TTC549 (cell line): ENCODE data around the gene CXCL17.

Experiments used
- FAIRE-seq: peaks from 2 replicates; lab custom pipeline; 2012; peaks lifted over from hg19 to GRCh38; lab: Jason Lieb, UNC

The CXCL17 gene

DNA sequence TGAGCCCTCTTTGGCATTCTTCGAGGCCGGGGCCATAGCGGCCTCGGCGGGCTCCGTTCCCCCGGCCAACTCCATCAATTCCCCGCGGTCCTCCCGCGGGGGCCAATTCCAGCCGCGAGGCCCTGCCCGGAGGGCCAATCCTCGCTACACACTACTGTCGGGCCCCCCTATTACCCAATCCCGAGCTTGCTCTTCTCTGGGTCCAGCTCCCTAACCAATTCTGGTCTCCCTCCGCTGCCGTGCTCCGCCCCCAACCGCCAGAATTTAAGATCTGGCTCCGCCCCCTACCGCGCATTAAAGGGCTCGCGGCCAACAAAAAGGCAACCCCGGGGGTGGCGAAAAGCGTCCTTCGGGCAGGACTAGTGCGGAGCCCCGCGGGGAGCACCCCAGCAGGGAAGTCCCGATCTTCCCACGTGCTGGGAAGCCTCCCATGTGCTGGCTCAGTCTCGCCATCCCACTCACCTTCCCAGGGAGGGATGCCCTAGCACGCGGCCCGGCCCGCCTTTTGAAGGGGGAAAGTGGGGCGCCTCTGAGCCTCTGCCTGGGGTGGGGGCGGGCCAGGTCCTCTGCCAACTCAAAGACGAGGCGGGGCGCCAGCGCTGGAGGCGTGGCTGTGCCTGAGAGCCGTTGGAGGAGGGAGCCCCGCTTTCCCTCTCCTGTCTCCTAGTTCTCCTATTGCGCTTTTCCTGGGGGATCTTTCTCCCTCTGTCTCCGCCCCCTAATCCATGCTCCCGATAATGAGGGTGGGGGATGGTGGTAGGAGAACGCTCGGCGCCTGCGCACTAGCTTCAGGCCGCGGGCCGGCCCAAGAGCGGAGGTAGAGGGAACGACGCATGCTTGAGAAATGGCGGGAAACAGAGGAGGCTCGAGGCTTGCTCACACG is 19.0 kb downstream of the CXCL17 start:
- no peak for FAIRE-seq

GRCh38 chr19:42422901-42423461 is 19.8 kb downstream of the CXCL17 start:
- FAIRE-seq: no peak

- no peak for FAIRE-seq
These were observed 20.4 kb downstream of the CXCL17 start for GRCh38 chr19:42422092-42422900.

DNA sequence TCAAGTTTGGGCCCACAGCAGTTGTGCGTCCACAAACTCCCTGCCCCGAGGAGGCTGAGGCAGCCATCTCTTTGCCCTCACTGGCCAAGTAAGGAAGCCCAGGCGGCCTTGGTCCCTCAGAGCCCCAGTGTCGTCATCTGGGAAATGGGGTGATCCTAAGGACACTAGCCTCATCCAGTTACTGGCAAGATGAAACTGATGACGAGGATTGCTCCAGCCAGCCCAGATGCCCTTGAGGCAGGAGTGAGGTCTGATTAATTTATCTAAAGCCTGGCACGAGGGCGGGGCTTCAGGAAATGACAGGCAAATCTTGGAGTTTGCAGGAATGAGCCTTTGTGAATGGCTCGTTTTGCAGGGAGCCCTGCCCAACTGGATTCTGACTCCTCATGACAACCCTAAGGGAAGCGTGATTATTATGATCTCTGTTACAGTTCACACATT is 21.1 kb downstream of the CXCL17 start:
- FAIRE-seq: no peak

DNA sequence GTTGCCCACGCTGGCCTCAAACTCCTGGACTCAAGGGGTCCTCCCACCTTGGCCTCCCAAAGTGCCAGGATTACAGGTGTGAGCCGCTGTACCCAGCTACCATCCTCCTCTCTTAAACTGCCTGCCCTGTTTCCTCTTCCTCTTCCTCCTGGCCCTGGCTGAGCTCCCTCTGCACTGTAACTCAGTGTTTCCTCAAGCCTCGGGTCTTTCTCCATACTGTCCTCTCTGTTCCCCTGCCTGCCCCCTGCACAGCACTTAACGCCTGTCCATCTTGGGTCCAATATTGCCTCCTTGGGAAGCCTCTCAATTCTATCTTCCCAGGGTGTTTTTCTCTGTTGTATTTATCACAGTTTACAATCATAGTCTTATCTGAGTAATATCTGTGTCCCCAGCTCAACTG is 21.6 kb downstream of the CXCL17 start:
- FAIRE-seq: no peak

DNA sequence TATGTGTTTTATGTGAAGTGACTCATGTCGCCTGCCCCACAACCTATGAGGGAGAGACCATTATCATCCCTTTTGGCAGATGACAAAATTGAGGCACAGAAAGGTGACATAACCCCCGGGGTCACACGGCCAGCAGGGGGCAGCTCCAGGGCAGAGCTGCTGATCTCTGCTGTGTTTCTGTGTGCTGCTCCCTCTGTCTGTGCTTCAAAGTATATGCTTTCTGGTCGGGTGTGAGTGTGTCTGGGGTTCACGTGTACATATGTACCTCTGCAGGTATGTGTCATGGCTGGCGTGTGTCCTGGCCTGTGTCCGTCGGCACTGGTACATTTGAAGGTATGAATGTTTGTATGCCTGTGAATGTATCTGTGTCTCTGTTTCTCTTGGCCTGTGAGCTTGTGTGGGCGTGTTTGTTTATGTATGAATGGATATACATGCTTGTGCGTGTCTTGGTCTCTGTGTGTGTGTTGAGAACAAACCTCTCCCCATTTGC is 22.6 kb downstream of the CXCL17 start:
- no peak for FAIRE-seq

DNA sequence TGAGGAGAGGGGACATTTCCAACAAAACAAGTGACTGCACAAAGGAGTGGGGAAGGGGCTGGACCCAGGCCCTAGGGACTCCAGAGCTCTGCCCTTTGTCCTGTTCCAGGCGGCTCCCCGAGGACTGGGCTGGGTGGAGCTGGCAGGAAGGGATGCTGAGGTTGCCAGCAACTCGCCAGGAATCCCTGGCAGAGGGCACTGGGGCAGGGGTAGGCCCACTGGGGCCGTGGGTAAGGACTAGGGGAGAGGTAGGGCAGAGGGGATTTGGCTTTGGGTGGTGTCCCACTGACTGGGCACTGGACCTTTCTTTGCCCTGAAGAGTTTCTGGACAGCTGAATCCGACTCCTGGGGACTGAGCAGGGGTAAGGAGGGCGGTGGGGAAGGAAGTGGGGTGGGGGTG is 23.4 kb downstream of the CXCL17 start:
- no peak for FAIRE-seq

GRCh38 chr19:42412661-42413076 is 30.1 kb downstream of the CXCL17 start:
- FAIRE-seq: no peak

DNA sequence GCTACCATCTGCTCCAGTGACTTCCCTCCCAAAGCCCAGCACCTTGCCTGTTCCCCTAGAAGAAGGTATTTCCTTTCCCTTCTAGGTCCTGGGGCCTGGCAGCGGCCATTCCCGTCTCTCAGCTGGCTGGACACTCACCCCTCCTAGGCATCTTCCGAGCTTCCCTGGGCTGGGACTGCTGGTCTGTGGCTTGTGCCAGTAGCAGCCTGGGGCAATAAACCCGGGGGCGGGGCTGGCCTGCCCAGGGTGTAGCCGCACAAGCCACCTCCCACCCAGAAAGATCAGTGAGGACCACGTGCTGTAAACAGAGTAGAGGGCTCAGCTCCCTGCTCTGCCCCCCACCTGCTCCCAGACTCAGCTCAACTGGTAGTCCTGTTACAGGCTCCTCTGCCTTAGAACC is 30.5 kb downstream of the CXCL17 start:
- no peak for FAIRE-seq

- no peak for FAIRE-seq
These were observed 31.1 kb downstream of the CXCL17 start for GRCh38 chr19:42411581-42412178.

DNA sequence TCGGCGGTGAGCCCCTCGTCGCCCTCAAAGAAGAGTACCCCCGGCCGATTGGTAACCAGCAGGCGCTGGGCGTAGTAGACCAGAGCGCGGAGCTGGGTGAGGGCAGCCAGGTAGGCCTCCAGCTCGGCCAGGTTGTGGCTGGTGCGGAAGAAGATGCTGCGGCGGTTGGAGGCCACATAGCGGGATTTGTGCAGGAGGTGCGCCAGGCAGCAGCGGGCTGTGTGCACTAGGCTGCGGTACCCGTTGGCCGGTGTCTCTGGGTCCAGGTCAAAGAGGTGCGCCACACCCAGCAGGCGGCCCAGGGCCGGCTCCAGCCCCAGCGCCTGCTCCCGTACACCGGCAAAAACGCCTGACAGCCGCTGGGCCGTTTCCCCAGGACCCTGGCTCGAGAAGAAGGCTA is 32.4 kb downstream of the CXCL17 start:
- no peak for FAIRE-seq

- no peak for FAIRE-seq
These were observed 33.3 kb downstream of the CXCL17 start for GRCh38 chr19:42409477-42409876.

- no peak for FAIRE-seq
These were observed 35.0 kb downstream of the CXCL17 start for GRCh38 chr19:42407816-42408175.

DNA sequence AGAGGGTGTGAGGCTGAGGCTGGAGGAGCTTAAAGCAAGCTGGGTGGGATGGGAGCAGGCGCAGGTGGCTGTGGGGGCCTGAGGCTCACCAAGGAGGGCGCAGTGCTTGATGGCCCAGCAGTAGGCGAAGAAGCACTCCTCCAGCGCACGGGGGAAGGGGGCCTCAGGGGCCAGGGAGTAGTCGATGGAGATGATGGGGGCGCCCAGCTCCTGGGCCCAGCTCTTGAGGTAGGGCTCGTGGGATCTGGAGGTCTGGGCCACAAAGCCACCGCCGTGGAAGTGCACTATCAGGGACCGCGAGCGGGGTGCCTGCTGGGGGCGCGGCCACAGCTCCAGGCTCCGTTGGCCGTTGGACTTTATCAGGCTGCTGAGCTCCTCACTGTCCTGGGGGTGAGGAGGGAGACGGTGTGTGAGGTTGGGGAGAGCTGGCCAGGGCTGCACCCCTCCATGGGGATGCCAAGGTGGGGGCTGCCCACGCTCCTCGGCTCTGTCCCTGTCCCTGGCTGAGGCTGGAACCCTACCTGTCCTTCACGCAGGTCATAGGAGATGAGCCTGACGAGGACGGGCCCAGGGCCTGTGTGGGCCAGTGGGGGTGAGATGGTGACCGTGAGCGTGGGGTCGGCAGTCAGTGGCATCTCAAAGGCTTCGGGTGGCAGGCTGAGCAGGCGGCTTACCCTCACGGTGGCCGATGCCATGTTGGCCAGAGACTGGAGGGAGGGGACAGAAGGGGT is 35.5 kb downstream of the CXCL17 start:
- FAIRE-seq: no peak

- no peak for FAIRE-seq
These were observed 36.6 kb downstream of the CXCL17 start for GRCh38 chr19:42406111-42406510.

- FAIRE-seq: no peak
These were observed 39.2 kb downstream of the CXCL17 start for GRCh38 chr19:42403586-42403985.

DNA sequence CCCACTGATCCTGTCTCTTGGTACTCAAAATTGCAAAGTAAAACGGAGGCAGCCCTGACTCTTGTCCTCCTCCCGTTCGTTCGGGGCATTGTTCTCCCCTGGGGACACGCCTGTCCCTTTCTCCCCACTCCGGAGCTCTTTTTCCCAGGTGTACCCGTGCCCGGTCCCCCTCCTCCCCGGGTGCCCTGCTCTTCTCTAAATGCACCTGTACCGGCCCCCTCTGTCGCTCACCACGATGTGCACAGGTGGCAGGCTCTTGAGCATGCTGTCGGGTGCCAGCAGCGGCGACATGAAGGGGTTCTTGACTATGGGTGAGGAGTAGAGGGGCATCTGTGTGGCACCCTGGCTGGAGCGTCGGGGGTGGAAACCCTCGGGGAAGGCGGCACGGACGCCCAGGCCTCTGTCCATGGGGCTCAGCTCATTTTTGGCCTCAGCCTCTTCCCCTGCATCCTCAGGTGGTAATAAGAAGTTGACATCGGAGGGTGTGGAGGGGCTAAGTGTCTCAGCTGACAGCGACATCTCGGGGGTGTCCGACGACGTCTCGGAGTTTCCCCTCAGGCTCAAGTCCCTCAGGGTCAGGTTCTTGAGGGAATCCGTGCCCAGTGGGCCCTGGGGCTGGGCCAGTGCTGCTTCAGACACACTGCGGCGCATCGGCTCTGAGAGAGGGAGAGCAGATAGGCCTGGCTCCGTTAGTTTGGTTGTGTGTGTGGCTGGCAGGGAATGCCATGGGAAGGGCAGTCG is 40.2 kb downstream of the CXCL17 start:
- no peak for FAIRE-seq

DNA sequence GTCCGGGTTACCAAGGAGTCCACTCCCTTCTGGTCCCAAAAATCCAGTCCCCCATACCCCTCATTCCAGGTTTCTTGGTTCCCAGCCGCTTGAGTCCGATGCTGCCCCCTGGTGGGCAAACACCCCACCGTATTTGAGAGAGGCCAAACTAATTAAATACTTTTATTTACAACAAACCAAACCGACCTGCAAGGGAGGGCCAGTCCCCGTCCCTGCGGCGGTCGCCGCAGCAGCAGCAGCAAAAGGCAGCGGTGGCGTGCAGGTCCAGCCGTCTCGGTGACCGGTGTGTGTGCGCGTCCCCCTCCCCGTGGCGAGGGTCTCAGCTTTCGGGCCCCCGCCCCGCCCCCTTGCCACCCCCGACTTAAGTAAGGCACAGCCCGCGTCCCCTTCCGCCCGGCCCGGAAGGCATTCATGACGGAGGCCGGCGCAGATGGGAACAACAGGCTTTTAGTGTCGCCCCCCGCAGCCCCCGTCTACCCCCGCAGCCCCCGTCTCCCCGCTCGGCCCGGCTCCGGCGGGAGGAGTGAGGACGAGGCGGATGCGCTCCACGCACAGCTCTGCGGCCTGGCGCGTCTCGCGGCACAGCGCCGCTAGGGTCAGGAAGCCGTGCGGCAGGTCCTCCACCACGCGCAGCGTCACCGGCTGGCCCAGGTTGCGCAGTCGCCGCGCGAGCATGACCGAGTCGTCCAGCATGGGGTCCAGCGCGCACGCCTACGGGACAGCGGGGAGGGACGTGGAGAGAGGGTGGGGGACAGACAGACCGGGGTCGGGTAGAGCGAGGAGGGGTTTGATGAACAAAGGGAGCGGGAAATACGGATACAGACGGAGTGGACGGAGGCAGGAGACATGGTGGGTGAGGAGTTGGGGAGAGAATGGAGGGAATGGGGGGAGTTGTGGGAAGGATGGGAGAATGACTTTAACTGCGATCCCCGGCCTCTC is 41.1 kb downstream of the CXCL17 start:
- no peak for FAIRE-seq

- no peak for FAIRE-seq
These were observed 42.3 kb downstream of the CXCL17 start for GRCh38 chr19:42400404-42400803.
